ENCODE measurements around the gene DPP10.
A peak's percentile ranks its signal among the peaks of the same experiment; 100 is the strongest.

The DPP10 gene

GRCh38 chr2:114550895-114551793 lies 108.7 kb downstream of the DPP10 start:
- H2AFZ ChIP-seq (ENCODE audit: low read length): no peak overlapping the region
- H3K4me1 ChIP-seq (ENCODE audit: insufficient read depth, low read length, severe bottlenecking): no peaks in the 10 kb centered on the region
- no peak overlapping the region for H3K9ac ChIP-seq (ENCODE audit: low read length)
- H3K9me2 ChIP-seq (ENCODE audit: low read depth, low read length): no peaks in the 10 kb centered on the region
- no peak for TF ChIP-seq EZH2 (IDR thresholded peaks at IDR 0.05; ENCODE audit: borderline replicate concordance, low read length)
- TF ChIP-seq CTCF (IDR thresholded peaks at IDR 0.05; ENCODE audit: low read length): peak; percentile 78
- no peaks in the 10 kb centered on the region for H3K36me3 ChIP-seq (ENCODE audit: insufficient read depth, low read length)
- H4K20me1 ChIP-seq (ENCODE audit: insufficient read depth, low read length): no peaks in the 10 kb centered on the region
- H3K27ac ChIP-seq (ENCODE audit: low read depth, low read length, poor library complexity, severe bottlenecking): no peak overlapping the region
- no peaks in the 10 kb centered on the region for H3K27me3 ChIP-seq (ENCODE audit: insufficient read depth, low read length)
- H3K4me2 ChIP-seq (ENCODE audit: low read length): no peak overlapping the region
- no peaks in the 10 kb centered on the region for H3K79me2 ChIP-seq (ENCODE audit: insufficient read depth, low read length)
- no peak overlapping the region for H3K4me3 ChIP-seq (ENCODE audit: low read depth, low read length, poor library complexity, severe bottlenecking)
- no peaks in the 10 kb centered on the region for H3K9me3 ChIP-seq (ENCODE audit: low read length)
- H3F3A ChIP-seq (ENCODE audit: insufficient read depth, low read length): no peaks in the 10 kb centered on the region

- no peaks in the 10 kb centered on the region for H3F3A ChIP-seq (ENCODE audit: insufficient read depth, low read length)
Observed at GRCh38 chr2:114553027-114553426, 110.6 kb downstream of the DPP10 start.

GRCh38 chr2:114569166-114569565 lies 126.7 kb downstream of the DPP10 start:
- Histone ChIP-seq H3K36me3 (ENCODE audit: insufficient read depth, low read length) (no peaks in the 10 kb centered on the region), H3K9ac (ENCODE audit: low read length) (no peak overlapping the region), H3F3A (ENCODE audit: insufficient read depth, low read length) (no peaks in the 10 kb centered on the region; the same call in 1 of the 2 replicates), H3K9me2 (ENCODE audit: low read depth, low read length) (no peaks in the 10 kb centered on the region), H2AFZ (ENCODE audit: low read length) (no peak overlapping the region), H3K4me2 (ENCODE audit: low read length) (no peak overlapping the region), H3K4me3 (ENCODE audit: low read depth, low read length, poor library complexity, severe bottlenecking) (no peak overlapping the region), H4K20me1 (ENCODE audit: insufficient read depth, low read length) (no peaks in the 10 kb centered on the region), H3K9me3 (ENCODE audit: low read length) (no peaks in the 10 kb centered on the region), H3K27me3 (ENCODE audit: insufficient read depth, low read length) (no peaks in the 10 kb centered on the region), H3K4me1 (ENCODE audit: insufficient read depth, low read length, severe bottlenecking) (no peaks in the 10 kb centered on the region), H3K79me2 (ENCODE audit: insufficient read depth, low read length) (no peaks in the 10 kb centered on the region), H3K27ac (ENCODE audit: low read depth, low read length, poor library complexity, severe bottlenecking) (no peak overlapping the region)
- TF ChIP-seq CTCF (IDR thresholded peaks at IDR 0.05; ENCODE audit: low read length) (no peak), EZH2 (IDR thresholded peaks at IDR 0.05; ENCODE audit: borderline replicate concordance, low read length) (no peak)

More at GRCh38 chr2:114553027-114553426, 110.6 kb downstream of the DPP10 start:
- H3K4me1 ChIP-seq (ENCODE audit: insufficient read depth, low read length, severe bottlenecking): no peaks in the 10 kb centered on the region
- H3K79me2 ChIP-seq (ENCODE audit: insufficient read depth, low read length): no peaks in the 10 kb centered on the region
- H3K27ac ChIP-seq (ENCODE audit: low read depth, low read length, poor library complexity, severe bottlenecking): no peak overlapping the region
- no peaks in the 10 kb centered on the region for H3K9me2 ChIP-seq (ENCODE audit: low read depth, low read length)
- H3K4me2 ChIP-seq (ENCODE audit: low read length): no peak overlapping the region
- H3K9ac ChIP-seq (ENCODE audit: low read length): no peak overlapping the region
- H3K9me3 ChIP-seq (ENCODE audit: low read length): no peaks in the 10 kb centered on the region
- TF ChIP-seq EZH2 (IDR thresholded peaks at IDR 0.05; ENCODE audit: borderline replicate concordance, low read length) (no peak), CTCF (IDR thresholded peaks at IDR 0.05; ENCODE audit: low read length) (no peak)
- H2AFZ ChIP-seq (ENCODE audit: low read length): no peak overlapping the region
- H3K36me3 ChIP-seq (ENCODE audit: insufficient read depth, low read length): no peaks in the 10 kb centered on the region
- H3K4me3 ChIP-seq (ENCODE audit: low read depth, low read length, poor library complexity, severe bottlenecking): no peak overlapping the region
- H4K20me1 ChIP-seq (ENCODE audit: insufficient read depth, low read length): no peaks in the 10 kb centered on the region
- no peaks in the 10 kb centered on the region for H3K27me3 ChIP-seq (ENCODE audit: insufficient read depth, low read length)

All from OCI-LY1 (cell line).